ENCODE measurements around the gene NFKBIZ.

DNA sequence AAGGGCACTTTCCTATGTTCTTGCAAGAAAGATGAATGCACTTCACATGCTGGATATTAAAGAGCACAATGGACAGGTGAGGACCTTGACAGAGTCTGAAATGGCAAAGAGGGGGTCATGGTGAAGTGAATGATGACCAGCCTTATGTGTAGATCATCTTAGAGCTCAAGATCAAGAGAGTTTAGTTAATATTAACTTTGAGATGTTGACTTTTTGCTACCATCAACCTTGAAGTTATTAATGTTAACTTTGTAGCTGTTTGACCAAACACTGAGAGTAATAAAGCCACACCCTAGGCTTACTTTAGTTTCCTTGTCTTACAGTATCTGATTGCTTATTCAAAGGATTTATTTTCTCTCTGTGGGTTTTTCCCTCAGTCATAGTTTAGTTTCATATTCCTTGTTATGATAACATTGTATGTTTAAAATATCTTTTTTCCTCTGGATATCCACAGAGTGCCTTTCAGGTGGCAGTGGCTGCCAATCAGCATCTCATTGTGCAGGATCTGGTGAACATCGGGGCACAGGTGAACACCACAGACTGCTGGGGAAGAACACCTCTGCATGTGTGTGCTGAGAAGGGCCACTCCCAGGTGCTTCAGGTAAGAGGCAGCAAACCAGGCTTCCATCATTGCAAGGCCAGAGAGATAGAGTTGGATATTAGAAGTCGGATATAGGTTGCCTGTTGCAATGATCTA, 5.4 kb downstream of the NFKBIZ start:
- TF ChIP-seq POLR2A (IDR thresholded peaks at IDR 0.05): no peak
- TF ChIP-seq, protein P1, sequence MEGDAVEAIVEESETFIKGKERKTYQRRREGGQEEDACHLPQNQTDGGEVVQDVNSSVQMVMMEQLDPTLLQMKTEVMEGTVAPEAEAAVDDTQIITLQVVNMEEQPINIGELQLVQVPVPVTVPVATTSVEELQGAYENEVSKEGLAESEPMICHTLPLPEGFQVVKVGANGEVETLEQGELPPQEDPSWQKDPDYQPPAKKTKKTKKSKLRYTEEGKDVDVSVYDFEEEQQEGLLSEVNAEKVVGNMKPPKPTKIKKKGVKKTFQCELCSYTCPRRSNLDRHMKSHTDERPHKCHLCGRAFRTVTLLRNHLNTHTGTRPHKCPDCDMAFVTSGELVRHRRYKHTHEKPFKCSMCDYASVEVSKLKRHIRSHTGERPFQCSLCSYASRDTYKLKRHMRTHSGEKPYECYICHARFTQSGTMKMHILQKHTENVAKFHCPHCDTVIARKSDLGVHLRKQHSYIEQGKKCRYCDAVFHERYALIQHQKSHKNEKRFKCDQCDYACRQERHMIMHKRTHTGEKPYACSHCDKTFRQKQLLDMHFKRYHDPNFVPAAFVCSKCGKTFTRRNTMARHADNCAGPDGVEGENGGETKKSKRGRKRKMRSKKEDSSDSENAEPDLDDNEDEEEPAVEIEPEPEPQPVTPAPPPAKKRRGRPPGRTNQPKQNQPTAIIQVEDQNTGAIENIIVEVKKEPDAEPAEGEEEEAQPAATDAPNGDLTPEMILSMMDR (IDR thresholded peaks at IDR 0.05): no peak
